SK-N-MC (cell line): ENCODE results near the gene SETD1A.

ENCODE experiments used
- EZH2 ChIP-seq: fragments of 200-600 bp; sonication (generic); IDR thresholded peaks from one replicate; pipeline ENCODE4 v1.6.1; 2017; ENCODE audit warnings: antibody characterized with exemption
- FOXP2 ChIP-seq: optimal IDR thresholded peaks from 2 replicates; pipeline ENCODE3; 2011; ENCODE audit warnings: mild to moderate bottlenecking, moderate library complexity; ENCODE audit not compliant: insufficient read depth; ENCODE audit errors: extremely low read length, control extremely low read depth
- POLR2AphosphoS5 ChIP-seq: IDR thresholded peaks from 2 replicates; pipeline ENCODE4 v1.6.1; 2012; ENCODE audit warnings: mild to moderate bottlenecking, low read depth, low read length, borderline replicate concordance

DNA sequence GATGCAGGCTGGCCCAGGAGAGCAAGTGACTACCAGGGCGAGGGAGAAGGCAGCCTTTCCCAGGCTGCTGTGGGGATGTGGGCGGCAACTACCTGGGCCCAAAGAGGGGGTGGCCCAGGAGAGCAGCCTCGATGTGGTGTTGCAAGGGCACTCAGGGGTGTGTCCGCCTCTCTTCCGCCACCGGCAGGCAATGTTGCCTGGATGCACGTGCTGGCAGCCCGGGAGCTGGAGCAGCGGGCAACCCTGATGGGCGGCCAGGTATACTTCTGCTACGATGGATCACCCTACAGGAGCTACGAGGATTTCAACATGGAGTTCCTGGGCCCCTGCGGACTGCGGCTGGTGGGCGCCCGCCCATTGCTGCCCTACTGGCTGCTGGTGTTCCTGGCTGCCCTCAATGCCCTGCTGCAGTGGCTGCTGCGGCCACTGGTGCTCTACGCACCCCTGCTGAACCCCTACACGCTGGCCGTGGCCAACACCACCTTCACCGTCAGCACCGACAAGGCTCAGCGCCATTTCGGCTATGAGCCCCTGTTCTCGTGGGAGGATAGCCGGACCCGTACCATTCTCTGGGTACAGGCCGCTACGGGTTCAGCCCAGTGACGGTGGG is 30.1 kb downstream of the SETD1A start:
- TF ChIP-seq EZH2 (no peak), POLR2AphosphoS5 (no peak), FOXP2 (no peak)
